Measurements from ENCODE around the gene DCUN1D4. TPM values are rescaled to one million over a fixed set of nuclear protein-coding genes. Genes with fewer than 3 reads are reported as not detected.
"Not testable (repeated sequence)": the region's sequence is repeated elsewhere in the genome, so short reads cannot be mapped to it uniquely, and the experiment has no call there.

Gene DCUN1D4
- total RNA-seq, 4 donors from 2014 or later, result 38.2 to 109 (median 88.1) TPM

DNA sequence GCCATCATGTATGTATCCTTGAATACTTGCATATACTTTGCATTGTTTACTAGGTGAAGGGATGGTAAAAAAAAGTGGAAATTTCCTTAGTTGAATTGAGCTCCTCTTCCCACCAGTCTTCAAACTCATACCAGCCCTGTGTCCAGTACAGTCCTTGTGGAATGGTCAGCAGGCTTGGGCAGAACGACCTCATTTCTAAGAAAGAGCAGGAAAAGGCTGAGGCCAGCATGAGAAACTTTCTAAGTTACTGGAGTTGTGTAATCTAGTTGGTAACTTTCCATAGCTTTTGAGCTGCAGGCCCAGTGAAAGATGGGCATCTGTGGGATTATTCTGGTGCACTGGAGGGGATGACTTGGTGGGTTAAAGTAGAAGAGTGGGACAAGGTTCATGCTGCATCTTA lies 87.6 kb downstream of the DCUN1D4 start:
- H3K36me3 ChIP-seq, result no peaks in the 10 kb centered on the region
- no peak overlapping the region for H3K4me3 ChIP-seq
- H3K9me3 ChIP-seq, result no peaks in the 10 kb centered on the region
- TF ChIP-seq, protein P1, sequence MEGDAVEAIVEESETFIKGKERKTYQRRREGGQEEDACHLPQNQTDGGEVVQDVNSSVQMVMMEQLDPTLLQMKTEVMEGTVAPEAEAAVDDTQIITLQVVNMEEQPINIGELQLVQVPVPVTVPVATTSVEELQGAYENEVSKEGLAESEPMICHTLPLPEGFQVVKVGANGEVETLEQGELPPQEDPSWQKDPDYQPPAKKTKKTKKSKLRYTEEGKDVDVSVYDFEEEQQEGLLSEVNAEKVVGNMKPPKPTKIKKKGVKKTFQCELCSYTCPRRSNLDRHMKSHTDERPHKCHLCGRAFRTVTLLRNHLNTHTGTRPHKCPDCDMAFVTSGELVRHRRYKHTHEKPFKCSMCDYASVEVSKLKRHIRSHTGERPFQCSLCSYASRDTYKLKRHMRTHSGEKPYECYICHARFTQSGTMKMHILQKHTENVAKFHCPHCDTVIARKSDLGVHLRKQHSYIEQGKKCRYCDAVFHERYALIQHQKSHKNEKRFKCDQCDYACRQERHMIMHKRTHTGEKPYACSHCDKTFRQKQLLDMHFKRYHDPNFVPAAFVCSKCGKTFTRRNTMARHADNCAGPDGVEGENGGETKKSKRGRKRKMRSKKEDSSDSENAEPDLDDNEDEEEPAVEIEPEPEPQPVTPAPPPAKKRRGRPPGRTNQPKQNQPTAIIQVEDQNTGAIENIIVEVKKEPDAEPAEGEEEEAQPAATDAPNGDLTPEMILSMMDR (IDR thresholded peaks at IDR 0.05), result no peak
- TF ChIP-seq POLR2A (IDR thresholded peaks at IDR 0.05), result no peak
- H3K27ac ChIP-seq, result no peak overlapping the region
- H3K27me3 ChIP-seq, result no peaks in the 10 kb centered on the region
- DNase-seq, result no peak
- intact Hi-C loops (cut with DNase I; ENCODE audit: low total_unique reads), result no loop called here
- no peaks in the 10 kb centered on the region for H3K4me1 ChIP-seq

- Histone ChIP-seq H3K9me3 (no peaks in the 10 kb centered on the region), H3K4me1 (no peaks in the 10 kb centered on the region), H3K27ac (no peak overlapping the region), H3K27me3 (no peaks in the 10 kb centered on the region), H3K36me3 (no peaks in the 10 kb centered on the region), H3K4me3 (no peak overlapping the region)
- intact Hi-C loops (cut with DNase I; ENCODE audit: low total_unique reads), result no loop called here
- no peak for DNase-seq
- no peak for TF ChIP-seq POLR2A (IDR thresholded peaks at IDR 0.05)
- TF ChIP-seq, protein P1 (IDR thresholded peaks at IDR 0.05), result no peak
Measured at GRCh38 chr4:51931461-51931860, 88.5 kb downstream of the DCUN1D4 start.

DNA sequence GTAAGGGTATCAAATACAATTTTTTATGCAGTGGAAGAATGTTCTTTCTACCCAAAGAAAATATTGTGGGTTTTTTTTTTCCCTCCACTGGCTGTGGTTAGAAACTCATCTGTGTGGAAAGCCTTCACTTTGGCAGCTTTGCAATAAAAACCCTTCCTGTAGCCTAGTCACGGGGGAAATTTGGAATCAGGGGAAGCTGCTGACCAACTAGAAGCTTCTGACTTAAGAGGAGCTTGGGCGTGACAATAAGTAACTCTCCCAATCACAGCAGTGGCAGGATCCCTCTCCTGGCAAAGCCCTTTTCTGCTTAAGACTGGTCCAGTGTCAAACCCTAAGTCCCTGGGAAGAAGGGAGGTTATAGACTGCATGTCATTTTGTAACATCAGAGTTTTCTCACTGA lies 89.3 kb downstream of the DCUN1D4 start:
- TF ChIP-seq POLR2A (IDR thresholded peaks at IDR 0.05), result no peak
- TF ChIP-seq, protein P1 (IDR thresholded peaks at IDR 0.05), result no peak
- intact Hi-C loops (cut with DNase I; ENCODE audit: low total_unique reads), result no loop called here
- DNase-seq, result no peak
- H3K27me3 ChIP-seq, result no peaks in the 10 kb centered on the region
- no peak overlapping the region for H3K4me3 ChIP-seq
- H3K36me3 ChIP-seq, result no peaks in the 10 kb centered on the region
- H3K27ac ChIP-seq, result no peak overlapping the region
- H3K9me3 ChIP-seq, result no peaks in the 10 kb centered on the region
- no peaks in the 10 kb centered on the region for H3K4me1 ChIP-seq

- Histone ChIP-seq H3K4me3 (no peak overlapping the region), H3K4me1 (no peaks in the 10 kb centered on the region), H3K36me3 (no peaks in the 10 kb centered on the region), H3K27ac (no peak overlapping the region), H3K27me3 (no peaks in the 10 kb centered on the region), H3K9me3 (no peaks in the 10 kb centered on the region)
- no peak for DNase-seq
- TF ChIP-seq, protein P1 (IDR thresholded peaks at IDR 0.05), result no peak
- TF ChIP-seq POLR2A (IDR thresholded peaks at IDR 0.05), result no peak
- intact Hi-C loops (cut with DNase I; ENCODE audit: low total_unique reads), result no loop called here
Measured at GRCh38 chr4:51932684-51933083, 89.7 kb downstream of the DCUN1D4 start.

DNA sequence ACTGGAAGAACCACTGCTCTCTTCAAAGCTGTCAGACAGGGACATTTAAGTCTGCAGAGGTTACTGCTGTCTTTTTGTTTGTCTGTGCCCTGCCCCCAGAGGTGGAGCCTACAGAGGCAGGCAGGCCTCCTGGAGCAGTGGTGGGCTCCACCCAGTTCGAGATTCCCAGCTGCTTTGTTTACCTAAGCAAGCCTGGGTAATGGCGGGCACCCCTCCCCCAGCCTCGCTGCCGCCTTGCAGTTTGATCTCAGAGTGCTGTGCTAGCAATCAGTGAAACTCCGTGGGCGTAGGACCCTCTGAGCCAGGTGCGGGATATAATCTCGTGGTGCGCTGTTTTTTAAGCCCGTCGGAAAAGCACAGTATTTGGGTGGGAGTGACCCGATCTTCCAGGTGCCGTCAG lies 97.5 kb downstream of the DCUN1D4 start:
- H3K9me3 ChIP-seq; H3K27me3 ChIP-seq; H3K4me1 ChIP-seq; H3K27ac ChIP-seq; intact Hi-C loops (cut with DNase I; ENCODE audit: low total_unique reads); H3K4me3 ChIP-seq; DNase-seq; H3K36me3 ChIP-seq: not testable (repeated sequence)
